Thyroid gland (tissue), 4 donors: ENCODE measurements around the gene CDH2.

Experiments used
- CTCF ChIP-seq, 6 experiments: fragments of 200-600 bp in 3 of 6; fragments of 450-650 bp in 3 of 6; sonication (generic) in 3 of 6; IDR thresholded peaks; one replicate each; pipeline ENCODE4 v1.5.1; 2016 to 2019; ENCODE audit warnings: antibody characterized with exemption in 6 of 6, mild to moderate bottlenecking in 2 of 6, inconsistent platforms in 1 of 6, moderate library complexity in 1 of 6
- POLR2A ChIP-seq, 2 donors: fragments of 450-650 bp; IDR thresholded peaks; one replicate each; pipeline ENCODE4 v1.6.1; 2017; ENCODE audit warnings: antibody characterized with exemption in 2 of 2, mild to moderate bottlenecking in 2 of 2, moderate library complexity in 1 of 2

GRCh38 chr18:28120828-28121515, 56.0 kb downstream of the CDH2 start:
- TF ChIP-seq CTCF (IDR thresholded peaks at IDR 0.05) (no peak), POLR2A (IDR thresholded peaks at IDR 0.05) (no peak)
